NCI-H1694 (cell line): ENCODE data around the gene GNRH2.
"Not testable (repeated sequence)": the region's sequence is repeated elsewhere in the genome, so short reads cannot be mapped to it uniquely, and the experiment has no call there.

Source experiments
- DNase-seq: peaks from one replicate; lab custom pipeline; 2025; lab: John Stamatoyannopoulos, UW

Gene GNRH2

DNA sequence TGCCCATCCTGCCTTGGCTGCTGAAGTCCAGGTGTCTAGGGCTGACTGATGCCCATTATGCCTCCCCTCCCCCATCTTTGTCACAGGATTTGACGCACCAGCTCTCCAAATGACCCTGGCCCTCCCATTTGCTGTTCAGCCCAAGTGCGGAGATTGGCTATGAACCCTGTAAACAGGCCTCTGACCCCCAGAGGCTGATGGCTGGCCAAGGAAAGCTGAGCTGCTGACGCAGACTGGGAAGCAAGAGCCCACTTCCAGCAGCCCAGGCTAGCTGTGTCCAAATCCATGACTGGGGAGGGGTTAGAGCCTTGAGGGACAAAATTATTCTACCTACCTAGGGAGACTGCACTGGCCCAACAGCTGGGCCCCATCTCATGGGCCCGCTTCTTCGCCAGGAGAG is 797 bp upstream of the GNRH2 start:
- no peak for DNase-seq

DNA sequence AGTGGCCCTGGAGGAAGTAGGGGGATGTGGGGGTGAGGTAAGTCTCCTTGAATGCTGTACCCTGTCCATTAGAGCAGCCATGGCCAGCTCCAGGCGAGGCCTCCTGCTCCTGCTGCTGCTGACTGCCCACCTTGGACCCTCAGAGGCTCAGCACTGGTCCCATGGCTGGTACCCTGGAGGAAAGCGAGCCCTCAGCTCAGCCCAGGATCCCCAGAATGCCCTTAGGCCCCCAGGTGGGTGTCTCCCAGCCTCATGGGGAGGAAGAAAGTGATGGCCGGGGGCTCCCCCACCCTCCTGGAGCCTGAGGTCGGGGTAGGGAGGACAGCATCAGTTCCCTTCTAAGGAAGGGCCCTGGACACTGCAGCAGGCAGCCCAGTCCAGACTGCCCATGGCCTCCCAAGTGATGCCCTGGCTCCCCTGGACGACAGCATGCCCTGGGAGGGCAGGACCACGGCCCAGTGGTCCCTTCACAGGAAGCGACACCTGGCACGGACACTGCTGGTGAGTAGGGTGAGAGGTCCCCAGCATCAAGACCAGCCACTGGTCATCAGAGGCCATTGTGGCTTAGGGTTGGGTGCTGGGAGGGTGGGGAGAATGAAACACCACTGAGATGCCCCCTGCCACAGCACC is 1.0 kb downstream of the GNRH2 start:
- no peak for DNase-seq

DNA sequence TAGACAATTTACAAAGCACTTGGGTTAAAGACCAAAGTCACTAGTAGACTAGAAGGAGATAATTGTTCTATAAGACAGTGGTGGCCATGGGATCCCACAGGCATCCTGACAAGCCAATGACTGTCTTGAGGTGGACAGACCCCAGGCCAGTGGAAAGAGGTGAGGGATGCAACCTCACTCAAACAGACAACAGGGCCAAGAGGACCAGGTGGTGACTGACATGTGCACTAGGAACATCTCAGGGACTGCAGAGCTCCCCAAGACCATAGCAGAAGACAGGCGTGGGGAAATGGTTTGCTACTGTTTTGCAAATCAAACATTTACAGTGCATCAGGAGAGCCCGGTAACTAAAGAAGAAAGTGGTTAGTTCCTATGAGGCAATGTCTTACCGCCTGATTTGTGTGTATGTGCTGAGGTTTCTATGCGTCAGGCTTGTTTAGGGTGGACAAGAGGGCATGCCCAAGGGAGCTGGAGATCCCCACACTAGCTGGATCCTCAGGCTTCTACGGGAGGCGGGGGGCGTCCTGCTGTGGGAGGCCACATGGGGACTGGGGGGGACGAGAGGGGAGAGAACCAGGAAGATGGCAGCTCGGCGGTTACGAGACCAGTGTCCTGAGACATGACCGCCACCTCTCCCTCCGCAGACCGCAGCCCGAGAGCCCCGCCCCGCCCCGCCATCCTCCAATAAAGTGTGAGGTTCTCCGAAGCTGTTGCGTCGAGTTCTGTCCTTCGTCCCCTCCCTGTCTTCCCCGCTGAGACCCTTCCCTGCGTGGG is 1.8 kb downstream of the GNRH2 start:
- DNase-seq: peak; percentile 42

DNA sequence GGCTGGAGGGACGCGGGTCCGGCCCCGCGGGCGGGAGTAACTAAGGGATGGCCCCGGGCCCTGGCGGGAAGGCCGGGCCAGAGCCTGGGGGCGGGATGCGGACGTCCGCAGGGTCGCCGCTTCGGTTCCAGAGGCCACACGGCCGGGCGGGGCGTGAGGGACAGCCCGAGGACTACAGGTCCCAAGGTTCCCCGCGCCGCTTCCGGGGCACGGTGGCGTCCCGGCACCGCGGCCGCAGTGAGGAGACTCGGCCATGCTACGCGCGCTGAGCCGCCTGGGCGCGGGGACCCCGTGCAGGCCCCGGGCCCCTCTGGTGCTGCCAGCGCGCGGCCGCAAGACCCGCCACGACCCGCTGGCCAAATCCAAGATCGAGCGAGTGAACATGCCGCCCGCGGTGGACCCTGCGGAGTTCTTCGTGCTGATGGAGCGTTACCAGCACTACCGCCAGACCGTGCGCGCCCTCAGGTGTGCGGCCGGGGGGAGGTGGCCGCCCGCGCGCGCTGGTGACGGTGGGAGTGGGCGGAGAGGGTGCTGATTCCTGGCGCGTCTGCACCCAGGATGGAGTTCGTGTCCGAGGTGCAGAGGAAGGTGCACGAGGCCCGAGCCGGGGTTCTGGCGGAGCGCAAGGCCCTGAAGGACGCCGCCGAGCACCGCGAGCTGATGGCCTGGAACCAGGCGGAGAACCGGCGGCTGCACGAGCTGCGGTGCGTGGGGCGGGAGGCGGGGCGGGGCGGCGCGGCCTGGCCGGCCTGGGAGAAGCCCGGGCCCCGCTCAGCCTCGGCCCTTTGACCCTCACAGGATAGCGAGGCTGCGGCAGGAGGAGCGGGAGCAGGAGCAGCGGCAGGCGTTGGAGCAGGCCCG is 2.6 kb downstream of the GNRH2 start, which contains the start of gene MRPS26:
Gene MRPS26 (plus strand): TSS at position 237 of the 861 bp plus-strand sequence. CDS start 17 bp downstream, at position 254.
- peak; percentile 56 for DNase-seq

DNA sequence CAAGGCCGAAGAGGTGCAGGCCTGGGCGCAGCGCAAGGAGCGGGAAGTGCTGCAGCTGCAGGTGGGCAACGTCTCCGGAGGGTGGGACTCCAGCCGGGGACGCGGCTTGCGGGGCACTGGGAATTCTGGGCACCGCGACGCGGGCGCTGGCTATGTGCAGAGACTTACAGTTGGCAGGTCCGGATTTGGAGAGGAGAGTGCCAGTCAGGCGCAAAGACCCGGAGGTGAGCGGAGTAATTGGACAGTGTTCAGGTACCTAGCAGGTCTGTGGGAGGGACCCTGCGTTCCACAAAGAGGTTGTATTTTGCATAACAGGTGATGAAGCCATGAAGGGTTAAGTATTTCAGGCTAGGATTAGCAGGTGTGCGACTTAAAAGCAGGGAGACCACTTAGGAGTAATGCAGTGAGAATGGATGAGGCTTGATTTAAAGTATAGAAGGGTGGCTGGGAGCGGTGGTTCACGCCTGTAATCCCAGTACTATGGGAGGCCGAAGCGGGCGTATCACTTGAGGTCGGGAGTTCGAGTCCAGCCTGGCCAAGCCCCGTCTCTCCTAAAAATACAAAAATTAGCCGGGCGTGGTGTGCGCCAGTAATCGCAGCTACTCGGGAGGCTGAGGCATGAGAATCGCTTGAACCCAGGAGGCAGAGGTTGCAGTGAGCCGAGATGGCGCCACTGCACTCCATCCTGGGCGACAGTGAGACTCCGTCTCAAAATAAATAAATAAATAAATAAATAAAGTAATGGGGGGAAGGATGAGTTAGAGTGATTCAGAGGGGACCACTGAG is 3.4 kb downstream of the GNRH2 start:
- no peak for DNase-seq

DNA sequence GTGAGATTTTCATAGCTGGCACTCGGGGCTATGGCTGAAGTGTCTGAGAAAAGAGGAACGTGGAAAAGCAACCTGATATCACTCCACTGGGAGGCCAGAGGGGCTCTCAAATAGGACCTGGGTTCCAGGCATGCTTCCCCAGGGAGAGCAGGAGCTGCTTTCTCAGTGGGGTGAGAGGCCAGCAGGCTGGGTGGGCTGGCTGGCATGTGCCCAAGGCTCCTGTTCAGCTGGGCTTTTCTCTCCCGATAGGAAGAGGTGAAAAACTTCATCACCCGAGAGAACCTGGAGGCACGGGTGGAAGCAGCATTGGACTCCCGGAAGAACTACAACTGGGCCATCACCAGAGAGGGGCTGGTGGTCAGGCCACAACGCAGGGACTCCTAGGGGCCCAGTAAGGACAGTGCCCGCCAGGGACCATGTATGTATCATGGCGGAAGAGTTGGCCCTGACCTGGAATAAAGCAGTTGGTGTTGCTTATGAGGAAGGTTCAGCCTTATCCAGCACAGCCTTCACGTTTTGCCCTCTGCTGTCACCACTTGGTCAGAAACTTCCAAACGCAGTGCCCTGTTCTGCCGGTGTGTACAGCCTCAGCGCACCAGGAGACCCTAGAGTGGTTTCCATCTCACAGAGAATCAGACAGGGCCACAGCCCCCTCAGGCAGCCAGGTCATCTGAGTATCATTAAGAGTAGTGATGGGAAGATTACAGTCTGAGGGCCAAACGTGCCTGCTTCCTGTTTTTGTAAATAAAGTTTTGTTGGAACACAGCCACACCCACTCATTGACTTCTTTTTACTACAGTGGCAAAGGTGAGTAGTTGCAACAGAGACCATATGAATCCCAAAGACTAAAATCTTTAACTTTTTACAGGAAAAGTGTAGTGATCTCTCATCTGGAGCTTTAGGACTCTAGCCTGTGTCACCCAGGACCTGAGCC is 4.3 kb downstream of the GNRH2 start:
- no peak for DNase-seq

DNA sequence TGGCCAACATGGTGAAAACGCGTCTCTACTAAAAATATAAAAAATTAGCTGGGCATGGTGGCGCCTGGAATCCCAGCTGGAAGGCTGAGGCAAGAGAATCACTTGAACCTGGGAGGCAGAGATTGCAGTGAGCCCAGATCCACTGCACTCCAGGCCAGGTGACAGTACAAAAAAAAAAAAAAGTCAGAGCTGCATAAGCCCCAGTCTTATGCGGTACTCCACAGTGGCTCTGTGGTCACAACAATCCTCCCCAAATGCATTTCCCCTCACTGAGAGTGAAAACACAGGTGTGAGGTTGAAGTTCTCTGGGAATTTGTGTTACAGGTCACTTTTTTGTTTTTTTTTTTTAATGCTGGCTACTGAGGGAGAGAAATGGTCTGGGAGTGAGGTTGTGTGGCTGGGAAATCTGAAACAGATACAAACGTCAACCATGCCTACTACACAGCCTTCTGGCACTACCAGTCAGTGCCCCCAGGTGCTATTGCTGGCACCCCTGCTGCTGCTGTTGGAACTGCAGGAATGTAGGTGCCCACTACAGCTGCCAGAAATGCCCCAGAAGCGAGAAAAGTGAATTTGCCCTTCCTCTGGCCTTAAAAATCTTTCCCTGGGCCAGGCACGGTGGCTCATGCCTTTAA is 8.1 kb downstream of the GNRH2 start:
- no peak for DNase-seq

DNA sequence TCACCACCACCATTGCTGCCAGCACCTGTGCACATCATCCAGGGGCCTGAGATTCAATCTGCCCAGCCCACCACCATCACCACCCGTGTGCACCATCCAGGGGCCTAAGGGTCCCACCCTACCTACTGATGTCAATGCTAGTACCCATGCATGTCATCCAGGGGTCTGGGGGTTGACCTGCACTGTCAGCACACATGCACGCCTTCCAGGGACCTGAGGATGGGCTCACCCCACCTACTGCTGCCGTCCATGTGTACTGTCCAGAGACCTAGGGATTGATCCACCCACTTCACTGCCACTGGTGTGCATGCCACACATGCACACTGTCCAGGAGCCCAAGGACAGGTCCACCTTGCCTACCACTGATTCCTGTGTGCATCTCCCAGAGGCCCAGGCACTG is 16.1 kb downstream of the GNRH2 start:
- no peak for DNase-seq

DNA sequence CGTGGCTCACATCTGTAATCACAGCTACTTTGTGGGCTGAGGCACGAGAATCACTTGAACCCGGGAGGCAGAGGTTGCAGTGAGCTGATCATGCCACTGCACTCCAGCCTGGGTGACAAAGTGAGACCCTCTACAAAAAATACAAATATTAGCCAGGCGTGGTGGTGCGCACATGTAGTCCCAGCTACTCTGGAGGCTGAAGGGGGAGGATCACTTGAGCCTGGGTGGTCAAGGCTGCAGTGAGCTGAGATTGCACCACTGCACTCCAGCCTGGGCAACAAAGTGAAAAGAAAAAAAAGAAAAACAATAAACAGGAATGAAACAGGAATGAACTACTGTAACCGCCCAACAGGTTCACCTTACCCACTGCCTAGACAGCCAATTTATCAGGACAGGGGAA is 20.7 kb downstream of the GNRH2 start:
- DNase-seq: not testable (repeated sequence)

DNA sequence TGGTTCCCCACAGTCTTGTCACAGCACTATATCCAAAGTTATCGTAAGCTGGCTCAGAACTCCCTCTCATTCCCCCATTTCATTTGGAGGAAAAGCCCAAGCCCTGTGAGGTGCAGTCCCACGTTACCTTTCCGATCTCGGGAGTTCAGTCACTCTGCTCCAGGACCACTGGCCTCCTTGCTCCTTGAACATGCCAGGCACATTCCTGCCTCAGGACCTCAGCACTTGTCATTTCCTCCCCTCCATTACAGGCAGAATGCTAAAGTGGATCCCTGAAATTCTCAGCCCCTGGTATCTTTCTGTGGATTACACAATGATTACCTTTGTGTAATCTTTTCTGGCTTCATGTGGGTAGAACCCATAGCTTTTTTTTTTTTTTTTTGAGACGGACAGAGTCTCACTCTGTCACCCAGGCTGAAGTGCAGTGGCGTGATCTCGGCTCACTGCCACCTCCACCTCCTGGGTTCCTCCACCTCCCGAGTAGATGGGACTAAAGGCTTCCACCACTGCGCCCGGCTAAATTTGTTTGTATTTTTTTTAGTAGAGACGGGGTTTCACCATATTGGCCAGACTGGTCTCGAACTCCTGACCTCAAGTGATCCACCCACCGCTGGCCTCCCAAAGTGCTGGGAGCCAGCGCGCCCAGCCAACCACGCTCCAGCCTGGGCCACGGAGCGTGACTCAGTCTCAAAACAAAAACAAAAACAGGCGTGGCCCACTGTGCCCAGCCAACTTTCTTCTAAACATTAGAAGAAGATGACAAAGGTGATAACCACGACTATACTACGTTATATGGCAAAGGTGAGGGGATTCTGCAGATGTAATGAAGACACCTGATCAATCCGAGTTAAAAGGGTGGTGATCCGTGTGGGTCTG is 24.0 kb downstream of the GNRH2 start:
- no peak for DNase-seq

DNA sequence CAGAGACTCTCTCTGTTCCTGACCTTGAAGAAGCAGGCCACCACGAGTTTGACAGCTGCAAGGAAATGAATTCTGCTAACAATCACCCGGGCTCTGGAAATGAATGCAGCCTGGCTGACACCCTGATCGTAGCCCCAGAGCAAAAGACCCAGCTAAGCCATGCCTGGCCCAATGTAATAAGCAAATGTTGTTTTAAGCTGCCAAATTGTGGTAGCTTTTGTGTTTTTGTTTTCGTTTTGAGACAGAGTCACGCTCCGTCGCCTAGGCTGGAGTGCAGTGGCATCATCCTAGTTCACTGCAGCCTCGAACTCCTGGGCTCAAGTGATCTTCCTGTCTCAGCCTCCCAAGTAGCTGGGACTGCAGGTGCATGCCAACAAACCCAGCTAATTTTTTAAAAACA is 24.7 kb downstream of the GNRH2 start:
- no peak for DNase-seq

DNA sequence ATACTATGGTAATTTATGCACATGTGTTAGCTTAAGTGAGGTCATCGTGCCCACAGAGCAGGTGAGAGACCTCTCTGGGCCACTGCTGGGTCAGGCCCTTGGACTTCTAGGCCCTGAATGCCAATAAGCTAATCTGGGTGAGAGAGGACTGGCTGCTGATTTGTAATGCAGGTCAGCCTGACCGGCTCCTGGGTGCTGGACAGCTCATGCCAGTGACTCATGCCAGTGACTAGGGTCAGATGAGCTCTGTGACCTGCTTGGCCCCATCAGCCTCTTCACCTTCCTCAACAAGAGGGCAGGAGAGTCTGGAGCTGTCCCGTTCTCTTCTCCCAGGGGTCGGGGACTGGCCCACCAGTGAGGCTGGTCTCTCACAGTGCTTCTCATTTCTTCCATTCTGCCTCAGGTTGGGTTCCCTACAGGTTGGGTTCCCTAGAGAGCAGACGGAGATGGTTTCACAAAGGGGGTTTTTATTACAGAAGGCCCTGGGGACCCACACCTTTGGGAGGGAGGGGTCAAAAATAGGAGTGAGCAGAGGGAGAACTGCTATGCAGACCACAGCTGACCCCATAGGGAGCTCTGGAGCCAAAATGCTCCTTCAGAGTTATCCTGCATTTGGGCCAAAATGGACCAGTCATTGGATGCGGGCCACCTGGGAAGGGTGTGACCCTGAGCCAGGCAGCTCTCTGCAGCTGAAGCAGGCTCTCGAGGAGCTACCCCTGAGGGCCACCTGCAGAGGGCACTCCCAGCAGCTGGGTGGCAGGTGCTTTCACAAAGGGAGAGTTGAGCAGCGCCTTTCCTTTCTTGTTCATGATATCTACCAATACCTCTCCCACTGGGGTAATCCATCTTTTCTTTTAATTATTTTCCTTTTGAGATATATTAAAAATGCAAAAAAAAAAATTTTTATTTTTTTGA is 25.8 kb downstream of the GNRH2 start:
- no peak for DNase-seq

DNA sequence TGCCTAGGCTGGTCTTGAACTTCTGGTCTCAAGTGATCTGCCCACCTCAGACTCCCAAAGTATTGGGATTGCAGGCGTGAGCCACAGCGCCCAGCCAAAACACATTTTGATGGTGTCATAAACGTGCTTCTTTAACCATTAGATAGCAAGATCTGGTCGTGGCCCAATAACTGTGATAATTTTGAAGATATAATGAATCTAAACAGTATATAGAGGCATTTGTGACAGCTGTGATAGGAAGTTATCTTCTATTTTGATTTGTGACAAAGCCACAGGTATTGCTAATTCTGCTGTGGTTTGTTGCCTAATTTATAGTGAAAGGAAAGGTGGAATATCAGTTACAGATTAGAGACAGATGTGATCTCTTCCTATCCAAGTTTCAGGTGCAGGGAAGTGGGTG is 27.3 kb downstream of the GNRH2 start:
- no peak for DNase-seq

DNA sequence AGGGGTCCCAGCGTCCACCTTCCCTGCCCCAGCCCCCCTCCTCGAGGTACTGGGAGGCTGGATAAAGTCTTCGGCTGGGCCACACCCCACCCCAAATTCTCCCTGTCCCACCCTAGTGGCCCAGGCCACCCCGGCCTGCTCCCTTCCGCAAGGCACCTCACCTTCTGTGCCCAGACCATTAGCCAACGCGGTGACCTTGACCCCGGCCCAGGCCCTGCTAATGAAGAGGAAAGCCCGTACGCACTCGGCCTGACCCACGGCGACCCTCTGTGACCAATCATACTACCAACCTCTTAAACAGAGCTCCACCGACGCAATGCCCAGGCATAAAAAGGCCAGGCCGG is 27.8 kb downstream of the GNRH2 start:
- no peak for DNase-seq

DNA sequence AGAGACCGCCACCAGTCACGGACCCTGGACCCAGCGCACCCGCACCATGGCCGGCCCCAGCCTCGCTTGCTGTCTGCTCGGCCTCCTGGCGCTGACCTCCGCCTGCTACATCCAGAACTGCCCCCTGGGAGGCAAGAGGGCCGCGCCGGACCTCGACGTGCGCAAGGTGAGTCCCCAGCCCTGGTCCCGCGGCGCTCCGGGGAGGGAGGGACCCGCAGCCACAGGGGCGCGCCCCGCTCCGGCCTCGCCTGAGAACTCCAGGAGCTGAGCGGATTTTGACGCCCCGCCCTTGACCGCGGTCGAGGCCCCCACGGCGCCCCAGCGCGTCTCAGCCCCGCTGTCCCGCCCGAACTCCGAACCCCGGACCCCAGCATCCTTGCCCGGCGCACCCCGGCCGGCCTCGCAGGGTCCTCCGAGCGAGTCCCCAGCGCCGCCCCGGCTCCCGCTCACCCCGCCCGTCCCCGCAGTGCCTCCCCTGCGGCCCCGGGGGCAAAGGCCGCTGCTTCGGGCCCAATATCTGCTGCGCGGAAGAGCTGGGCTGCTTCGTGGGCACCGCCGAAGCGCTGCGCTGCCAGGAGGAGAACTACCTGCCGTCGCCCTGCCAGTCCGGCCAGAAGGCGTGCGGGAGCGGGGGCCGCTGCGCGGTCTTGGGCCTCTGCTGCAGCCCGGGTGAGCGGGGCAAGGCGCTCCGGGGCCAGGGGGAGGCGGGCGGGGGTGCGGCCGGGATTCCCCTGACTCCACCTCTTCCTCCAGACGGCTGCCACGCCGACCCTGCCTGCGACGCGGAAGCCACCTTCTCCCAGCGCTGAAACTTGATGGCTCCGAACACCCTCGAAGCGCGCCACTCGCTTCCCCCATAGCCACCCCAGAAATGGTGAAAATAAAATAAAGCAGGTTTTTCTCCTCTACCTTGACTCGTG is 28.4 kb downstream of the GNRH2 start, which contains the start of gene OXT:
Gene OXT (plus strand): TSS at position 11 of the 920 bp plus-strand sequence. CDS start 36 bp downstream, at position 47.
- DNase-seq: no peak

DNA sequence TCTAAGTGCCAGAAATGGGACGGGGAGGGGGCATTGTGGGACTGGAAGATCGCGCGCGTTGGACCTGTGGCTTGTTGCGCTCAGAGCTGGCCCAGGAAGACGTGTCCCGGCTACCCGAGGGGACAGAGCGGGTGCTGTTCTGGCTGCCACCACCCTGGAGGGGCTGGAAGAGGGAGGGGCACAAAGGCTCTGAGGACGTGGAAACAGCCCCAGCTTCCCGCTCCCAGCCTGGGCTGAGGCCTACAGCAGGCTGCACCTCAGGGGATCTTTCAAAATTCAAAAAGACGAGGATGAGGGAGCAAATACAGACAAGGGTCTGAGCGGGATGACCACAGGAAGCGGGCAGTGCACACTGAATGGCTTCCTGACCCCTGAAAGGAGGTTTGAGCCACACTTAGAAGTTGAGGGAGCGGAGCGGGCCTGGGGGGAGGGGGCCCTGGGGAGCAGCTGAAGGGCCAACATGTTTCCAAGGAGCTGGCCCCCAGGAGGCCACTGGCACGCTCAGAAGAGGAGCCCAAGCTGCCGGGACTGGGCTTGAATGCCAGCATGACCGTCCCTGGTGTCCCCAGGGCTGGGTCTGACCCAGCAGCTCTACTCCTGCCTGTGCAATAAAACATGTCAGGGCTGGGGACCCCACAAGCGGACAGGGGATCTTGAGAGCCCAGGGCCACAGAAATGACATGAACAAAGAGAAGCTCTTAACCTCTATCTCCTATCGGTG is 29.3 kb downstream of the GNRH2 start:
- no peak for DNase-seq
